ENCODE data around the gene LCE1A.

LCE1A gene

DNA sequence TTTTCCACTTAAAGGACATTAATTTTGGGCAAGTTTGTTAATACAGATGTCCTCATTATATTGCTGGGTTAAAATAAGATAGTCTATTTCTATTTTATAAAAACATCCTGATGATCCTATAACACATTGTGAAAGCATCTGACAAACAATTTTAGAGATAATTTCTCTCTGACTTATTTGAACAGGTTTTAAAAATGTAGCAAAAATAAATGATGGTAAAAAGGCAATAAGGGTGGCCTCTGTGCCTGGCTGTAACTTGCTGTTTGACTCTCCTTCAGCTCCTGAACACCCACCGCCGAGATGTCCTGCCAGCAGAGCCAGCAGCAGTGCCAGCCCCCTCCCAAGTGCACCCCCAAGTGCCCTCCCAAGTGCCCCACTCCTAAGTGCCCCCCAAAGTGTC lies at the start of gene LCE1A:
Gene LCE1A, plus strand, starts transcription at position 301 of the 400 bp plus-strand sequence. Its CDS starts 0 bp downstream, at position 301.
- DNase-seq (ENCODE audit: low read depth), result no peak
- TF ChIP-seq CTCF (conservative IDR thresholded peaks at IDR 0.05; ENCODE audit: low read depth, low read length), result no peak

GRCh38 chr1:152777510-152778137 lies 49.6 kb upstream of the LCE1A start:
- DNase-seq (ENCODE audit: low read depth), result no peak
- peak; percentile 38 for TF ChIP-seq CTCF (conservative IDR thresholded peaks at IDR 0.05; ENCODE audit: low read depth, low read length)
- no peak overlapping the region for H3K4me3 ChIP-seq (ENCODE audit: low read length)

More for the DNA sequence above, at the start of gene LCE1A:
- H3K4me3 ChIP-seq (ENCODE audit: low read length), result no peak within 1 kb of the TSS

DNA sequence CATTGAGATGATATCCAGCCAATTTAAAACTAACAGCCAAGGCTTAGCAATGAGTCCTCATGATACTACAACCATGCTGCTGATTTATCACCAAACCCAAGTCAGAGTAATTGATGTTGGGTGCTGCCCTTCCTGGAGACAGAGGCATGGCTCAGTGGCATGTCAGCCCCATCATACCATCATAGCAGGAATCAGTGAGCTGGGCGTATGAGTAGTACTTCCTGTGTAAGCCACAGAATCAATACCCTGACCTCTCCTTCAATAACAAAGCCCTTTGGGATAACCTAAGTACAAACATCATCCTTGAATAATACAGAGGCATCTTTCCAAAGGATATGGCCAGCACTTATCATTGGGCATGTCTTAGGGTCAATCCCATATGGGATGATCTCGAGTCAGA lies 44.2 kb upstream of the LCE1A start:
- no peak for TF ChIP-seq CTCF (conservative IDR thresholded peaks at IDR 0.05; ENCODE audit: low read depth, low read length)
- no peak for DNase-seq (ENCODE audit: low read depth)

DNA sequence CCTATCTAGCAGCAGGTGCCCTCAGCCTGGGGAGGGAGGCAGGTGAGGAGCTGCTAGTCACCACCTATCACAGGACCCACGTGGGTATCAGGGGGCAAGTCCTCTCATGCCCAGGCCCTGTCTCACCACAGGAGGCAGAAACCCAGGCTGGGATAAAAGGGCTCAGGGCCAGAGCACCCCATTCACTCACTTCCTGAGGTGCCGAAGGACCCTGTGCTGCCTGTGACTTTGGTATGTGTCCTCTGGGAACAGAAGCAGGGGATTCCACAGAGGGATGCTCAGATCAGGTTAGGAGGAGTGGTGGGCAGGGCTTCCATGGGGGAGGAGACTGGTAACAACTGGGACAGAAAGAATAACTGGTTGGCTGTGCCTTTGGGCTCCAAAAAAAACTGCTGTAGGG lies 41.2 kb upstream of the LCE1A start, which contains the start of gene LCE1E:
Gene LCE1E, plus strand, starts transcription at position 181 of the 400 bp plus-strand sequence. CDS start 1,043 bp downstream, outside the sequence.
- no peak for DNase-seq (ENCODE audit: low read depth)
- peak; percentile 3 for TF ChIP-seq CTCF (conservative IDR thresholded peaks at IDR 0.05; ENCODE audit: low read depth, low read length)
- H3K4me3 ChIP-seq (ENCODE audit: low read length), result no peak within 1 kb of the TSS

More for the DNA sequence above, 44.2 kb upstream of the LCE1A start:
- no peak overlapping the region for H3K4me3 ChIP-seq (ENCODE audit: low read length)

GRCh38 chr1:152795686-152796085 lies 31.6 kb upstream of the LCE1A start:
- H3K4me3 ChIP-seq (ENCODE audit: low read length), result no peak overlapping the region
- no peak for TF ChIP-seq CTCF (conservative IDR thresholded peaks at IDR 0.05; ENCODE audit: low read depth, low read length)
- no peak for DNase-seq (ENCODE audit: low read depth)

- H3K4me3 ChIP-seq (ENCODE audit: low read length), result no peak within 1 kb of the TSS
- DNase-seq (ENCODE audit: low read depth), result no peak
- TF ChIP-seq CTCF (conservative IDR thresholded peaks at IDR 0.05; ENCODE audit: low read depth, low read length), result no peak
These were observed 30.9 kb upstream of the LCE1A start, which contains the start of gene LCE1D for GRCh38 chr1:152796421-152796820. LCE1D (plus strand) TSS chr1:152796721; CDS start chr1:152797795, 1,074 bp downstream.

GRCh38 chr1:152801333-152801732 lies 25.9 kb upstream of the LCE1A start:
- no peak for DNase-seq (ENCODE audit: low read depth)
- H3K4me3 ChIP-seq (ENCODE audit: low read length), result no peak overlapping the region
- TF ChIP-seq CTCF (conservative IDR thresholded peaks at IDR 0.05; ENCODE audit: low read depth, low read length), result no peak

All from retinal pigment epithelial cell (primary cell).